Measurements from ENCODE around the gene NELL1. TPM values are rescaled to one million over a fixed set of nuclear protein-coding genes. Genes with fewer than 3 reads are reported as not detected.

NELL1 gene
- total RNA-seq, 1 experiment from 2014 or later = not detected

GRCh38 chr11:21505070-21505469 lies 835.7 kb downstream of the NELL1 start:
- Histone ChIP-seq H3K36me3 (no peaks in the 10 kb centered on the region), H3K9me3 (no peaks in the 10 kb centered on the region), H3K27me3 (no peaks in the 10 kb centered on the region), H3K4me3 (no peak overlapping the region)
- DNase-seq = no peak

GRCh38 chr11:21511835-21512440 lies 842.6 kb downstream of the NELL1 start:
- Histone ChIP-seq H3K27me3 (no peaks in the 10 kb centered on the region), H3K36me3 (no peaks in the 10 kb centered on the region), H3K4me3 (no peak overlapping the region), H3K9me3 (no peaks in the 10 kb centered on the region)
- peak; percentile 48 for DNase-seq

GRCh38 chr11:21514316-21514715 lies 844.9 kb downstream of the NELL1 start:
- peak; percentile 0 for DNase-seq
- H3K27me3 ChIP-seq = no peaks in the 10 kb centered on the region
- no peaks in the 10 kb centered on the region for H3K36me3 ChIP-seq
- H3K9me3 ChIP-seq = no peaks in the 10 kb centered on the region
- no peak overlapping the region for H3K4me3 ChIP-seq

- H3K36me3 ChIP-seq = no peaks in the 10 kb centered on the region
- no peak for DNase-seq
- H3K4me3 ChIP-seq = no peak overlapping the region
- H3K27me3 ChIP-seq = no peaks in the 10 kb centered on the region
- no peaks in the 10 kb centered on the region for H3K9me3 ChIP-seq
These were observed 850.9 kb downstream of the NELL1 start for GRCh38 chr11:21520244-21520643.

- Histone ChIP-seq H3K4me3 (no peak overlapping the region), H3K9me3 (no peaks in the 10 kb centered on the region), H3K27me3 (no peaks in the 10 kb centered on the region), H3K36me3 (no peaks in the 10 kb centered on the region)
- no peak for DNase-seq
These were observed 859.8 kb downstream of the NELL1 start for GRCh38 chr11:21529187-21529586.

GRCh38 chr11:21534288-21534687 lies 864.9 kb downstream of the NELL1 start:
- Histone ChIP-seq H3K36me3 (no peaks in the 10 kb centered on the region), H3K4me3 (no peak overlapping the region), H3K9me3 (no peaks in the 10 kb centered on the region), H3K27me3 (no peaks in the 10 kb centered on the region)
- no peak for DNase-seq

- Histone ChIP-seq H3K36me3 (no peaks in the 10 kb centered on the region), H3K4me3 (no peak overlapping the region), H3K9me3 (no peaks in the 10 kb centered on the region), H3K27me3 (no peaks in the 10 kb centered on the region)
- DNase-seq = no peak
These were observed 868.6 kb downstream of the NELL1 start for GRCh38 chr11:21537980-21538379.

- Histone ChIP-seq H3K27me3 (no peaks in the 10 kb centered on the region), H3K36me3 (no peaks in the 10 kb centered on the region), H3K9me3 (no peaks in the 10 kb centered on the region), H3K4me3 (no peak overlapping the region)
- DNase-seq = no peak
These were observed 871.9 kb downstream of the NELL1 start for GRCh38 chr11:21541187-21541751.

- H3K4me3 ChIP-seq = no peak overlapping the region
- no peaks in the 10 kb centered on the region for H3K9me3 ChIP-seq
- DNase-seq = no peak
These were observed 874.5 kb downstream of the NELL1 start for GRCh38 chr11:21543901-21544300.

GRCh38 chr11:21545699-21546098 lies 876.3 kb downstream of the NELL1 start:
- no peaks in the 10 kb centered on the region for H3K9me3 ChIP-seq
- H3K4me3 ChIP-seq = no peak overlapping the region
- no peak for DNase-seq
- no peaks in the 10 kb centered on the region for H3K36me3 ChIP-seq
- H3K27me3 ChIP-seq = no peaks in the 10 kb centered on the region

More at GRCh38 chr11:21543901-21544300, 874.5 kb downstream of the NELL1 start:
- H3K36me3 ChIP-seq = no peaks in the 10 kb centered on the region
- no peaks in the 10 kb centered on the region for H3K27me3 ChIP-seq

- DNase-seq = no peak
- H3K9me3 ChIP-seq = no peaks in the 10 kb centered on the region
These were observed 877.3 kb downstream of the NELL1 start for GRCh38 chr11:21546703-21547102.

GRCh38 chr11:21552911-21553310 lies 883.5 kb downstream of the NELL1 start:
- Histone ChIP-seq H3K36me3 (no peaks in the 10 kb centered on the region), H3K4me3 (no peak overlapping the region), H3K27me3 (no peaks in the 10 kb centered on the region), H3K9me3 (no peaks in the 10 kb centered on the region)
- DNase-seq = no peak

More at GRCh38 chr11:21546703-21547102, 877.3 kb downstream of the NELL1 start:
- Histone ChIP-seq H3K27me3 (no peaks in the 10 kb centered on the region), H3K36me3 (no peaks in the 10 kb centered on the region), H3K4me3 (no peak overlapping the region)

- no peak overlapping the region for H3K4me3 ChIP-seq
- H3K27me3 ChIP-seq = no peaks in the 10 kb centered on the region
- H3K9me3 ChIP-seq = no peaks in the 10 kb centered on the region
- no peaks in the 10 kb centered on the region for H3K36me3 ChIP-seq
- no peak for DNase-seq
These were observed 884.4 kb downstream of the NELL1 start for GRCh38 chr11:21553795-21554194.

GRCh38 chr11:21554284-21554683 lies 884.9 kb downstream of the NELL1 start:
- H3K4me3 ChIP-seq = no peak overlapping the region
- no peaks in the 10 kb centered on the region for H3K9me3 ChIP-seq
- DNase-seq = no peak
- H3K36me3 ChIP-seq = no peaks in the 10 kb centered on the region
- H3K27me3 ChIP-seq = no peaks in the 10 kb centered on the region

- Histone ChIP-seq H3K4me3 (no peak overlapping the region), H3K27me3 (no peaks in the 10 kb centered on the region), H3K9me3 (no peaks in the 10 kb centered on the region), H3K36me3 (no peaks in the 10 kb centered on the region)
- no peak for DNase-seq
These were observed 887.5 kb downstream of the NELL1 start for GRCh38 chr11:21556926-21557325.

GRCh38 chr11:21560466-21560975 lies 891.1 kb downstream of the NELL1 start:
- H3K4me3 ChIP-seq = no peak overlapping the region
- no peaks in the 10 kb centered on the region for H3K27me3 ChIP-seq
- no peaks in the 10 kb centered on the region for H3K36me3 ChIP-seq
- no peaks in the 10 kb centered on the region for H3K9me3 ChIP-seq
- DNase-seq = no peak

- no peak for DNase-seq
- no peaks in the 10 kb centered on the region for H3K36me3 ChIP-seq
- no peaks in the 10 kb centered on the region for H3K27me3 ChIP-seq
- H3K4me3 ChIP-seq = no peak overlapping the region
- H3K9me3 ChIP-seq = no peaks in the 10 kb centered on the region
These were observed 892.2 kb downstream of the NELL1 start for GRCh38 chr11:21561581-21561980.

GRCh38 chr11:21564095-21564494 lies 894.7 kb downstream of the NELL1 start:
- no peaks in the 10 kb centered on the region for H3K9me3 ChIP-seq
- no peak overlapping the region for H3K4me3 ChIP-seq
- no peak for DNase-seq
- H3K27me3 ChIP-seq = no peaks in the 10 kb centered on the region
- H3K36me3 ChIP-seq = no peaks in the 10 kb centered on the region
